Mesenchymal stem cell (in vitro differentiated cells and primary cell): ENCODE data around the gene PIK3R5.

Experiments
- DNase-seq: peaks from one replicate; pipeline ENCODE4 v3.0.0-alpha.2; 2013
- H2AFZ ChIP-seq: one replicate; pipeline ENCODE4 v1.6.1; 2013; ENCODE audit warnings: low read depth, mild to moderate bottlenecking, control low read depth, inconsistent platforms, low read length, moderate library complexity
- H2AK5ac ChIP-seq: 2 replicates; pipeline ENCODE4 v1.6.1; 2013; ENCODE audit warnings: low read length, moderate library complexity, mild to moderate bottlenecking, inconsistent platforms; ENCODE audit not compliant: severe bottlenecking
- H2BK120ac ChIP-seq: one replicate; pipeline ENCODE4 v1.6.1; 2013; ENCODE audit warnings: low read depth, mild to moderate bottlenecking, inconsistent platforms, low read length, moderate library complexity
- H2BK12ac ChIP-seq, 2 experiments: one replicate each; pipeline ENCODE4 v1.6.1; 2013; ENCODE audit warnings: inconsistent platforms in 2 of 2, low read length in 2 of 2, mild to moderate bottlenecking in 2 of 2, moderate library complexity in 2 of 2, control low read depth in 1 of 2
- H2BK15ac ChIP-seq: one replicate; pipeline ENCODE4 v1.6.1; 2013; ENCODE audit warnings: mild to moderate bottlenecking, low read depth, inconsistent platforms; ENCODE audit not compliant: poor library complexity, severe bottlenecking
- H2BK5ac ChIP-seq: 2 replicates; pipeline ENCODE4 v1.6.1; 2013; ENCODE audit warnings: low read depth, mild to moderate bottlenecking, low read length, control low read depth, inconsistent platforms; ENCODE audit not compliant: poor library complexity, severe bottlenecking
- H3K14ac ChIP-seq, 2 experiments: one replicate each; pipeline ENCODE4 v1.6.1; 2013; ENCODE audit warnings: inconsistent platforms in 2 of 2, low read length in 2 of 2, control low read depth in 1 of 2, mild to moderate bottlenecking in 1 of 2, moderate library complexity in 1 of 2
- H3K18ac ChIP-seq, 2 experiments: one replicate each; pipeline ENCODE4 v1.6.1; 2013; ENCODE audit warnings: inconsistent platforms in 2 of 2, low read length in 2 of 2, control low read depth in 1 of 2, low read depth in 1 of 2, mild to moderate bottlenecking in 1 of 2
- H3K23ac ChIP-seq, 2 experiments: one replicate each; pipeline ENCODE4 v1.6.1; 2013; ENCODE audit warnings: inconsistent platforms in 2 of 2, low read length in 2 of 2, mild to moderate bottlenecking in 2 of 2, moderate library complexity in 2 of 2, control low read depth in 1 of 2
- H3K27ac ChIP-seq: 2 replicates; pipeline ENCODE4 v1.5.1; 2013; ENCODE audit warnings: mild to moderate bottlenecking, moderate library complexity, low read length, control low read depth, inconsistent platforms; ENCODE audit not compliant: poor library complexity, severe bottlenecking
- H3K27me3 ChIP-seq, 2 experiments: 2 replicates each; pipeline versions ENCODE4 v1.6.1 to v1.7.0; 2013; ENCODE audit warnings: low read length in 2 of 2, mild to moderate bottlenecking in 2 of 2, moderate library complexity in 2 of 2, control low read depth in 1 of 2, inconsistent platforms in 1 of 2; ENCODE audit not compliant: control insufficient read depth in 1 of 2, insufficient read depth in 1 of 2
- H3K36me3 ChIP-seq, 2 experiments: 2 replicates each; pipeline versions ENCODE4 v1.6.1 to v1.7.0; 2013; ENCODE audit warnings: low read length in 2 of 2, control low read depth in 1 of 2, inconsistent platforms in 1 of 2, low read depth in 1 of 2, mild to moderate bottlenecking in 1 of 2; ENCODE audit not compliant: insufficient read depth in 2 of 2, control insufficient read depth in 1 of 2
- H3K4ac ChIP-seq, 2 experiments: one replicate each; pipeline ENCODE4 v1.6.1; 2013; ENCODE audit warnings: inconsistent platforms in 2 of 2, low read length in 2 of 2, mild to moderate bottlenecking in 2 of 2, moderate library complexity in 2 of 2, control low read depth in 1 of 2, low read depth in 1 of 2
- H3K4me1 ChIP-seq: 2 replicates; pipeline ENCODE4 v1.6.1; 2013; ENCODE audit warnings: low read depth, low read length, control low read depth; ENCODE audit not compliant: control insufficient read depth, insufficient read depth
- H3K4me2 ChIP-seq: 2 replicates; pipeline ENCODE4 v1.6.1; 2013; ENCODE audit warnings: low read length, mild to moderate bottlenecking, inconsistent platforms; ENCODE audit not compliant: poor library complexity, severe bottlenecking
- H3K4me3 ChIP-seq, 2 experiments: 2 replicates each; pipeline versions ENCODE4 v1.5.1 to v1.7.0; 2013; ENCODE audit warnings: low read length in 2 of 2, mild to moderate bottlenecking in 2 of 2, control low read depth in 1 of 2, low read depth in 1 of 2; ENCODE audit not compliant: insufficient read depth in 1 of 2
- H3K79me1 ChIP-seq: replicated peaks from 2 replicates; pipeline ENCODE4 v1.6.1; 2013; ENCODE audit warnings: mild to moderate bottlenecking, control low read depth, low read length, inconsistent platforms; ENCODE audit not compliant: poor library complexity, severe bottlenecking
- H3K9ac ChIP-seq: 2 replicates; pipeline ENCODE4 v1.7.0; 2013; ENCODE audit warnings: mild to moderate bottlenecking, low read length, moderate library complexity
- H3K9me3 ChIP-seq: 2 replicates; pipeline ENCODE4 v1.7.0; 2013; ENCODE audit warnings: mild to moderate bottlenecking, low read length; ENCODE audit not compliant: control insufficient read depth
- H4K8ac ChIP-seq: one replicate; pipeline ENCODE4 v1.6.1; 2013; ENCODE audit warnings: inconsistent platforms, mild to moderate bottlenecking, low read length, moderate library complexity
- H4K91ac ChIP-seq: one replicate; pipeline ENCODE4 v1.6.1; 2013; ENCODE audit warnings: mild to moderate bottlenecking, low read length, inconsistent platforms
- WGBS: methylation state at CpG from one replicate; pipeline ENCODE4 v1.1.7; 2013; ENCODE audit warnings: mixed read lengths; 5-methylcytosine and 5-hydroxymethylcytosine counted together

PIK3R5 gene

DNA sequence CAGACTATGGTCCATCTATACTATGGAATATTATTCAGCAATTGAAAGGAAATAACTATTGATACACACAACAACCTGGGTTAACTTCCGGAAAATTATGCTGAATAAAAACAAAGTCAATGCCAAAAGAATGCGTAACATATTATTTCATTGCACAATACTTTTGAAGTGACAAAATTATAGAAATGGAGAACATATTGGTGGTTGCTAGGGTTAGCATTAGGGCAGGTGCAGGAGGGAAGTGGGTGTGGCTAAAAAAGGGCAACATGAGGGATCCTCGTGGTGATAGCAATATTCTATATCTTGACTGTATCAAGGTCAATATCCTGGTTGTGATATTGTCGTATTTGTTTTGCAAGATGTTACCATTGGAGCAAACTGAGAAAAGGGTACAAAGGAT lies 34.9 kb downstream of the PIK3R5 start:
- H3K27me3 ChIP-seq = peaks cover 0 to 4% of the 10 kb centered on the region in 2 experiments
- H2BK120ac ChIP-seq = no peak overlapping the region
- no peak overlapping the region for H2BK12ac ChIP-seq
- no peak for DNase-seq
- H3K23ac ChIP-seq = no peak overlapping the region
- no peak overlapping the region for H3K14ac ChIP-seq
- no peak overlapping the region for H4K8ac ChIP-seq
- H3K79me1 ChIP-seq = no peaks in the 10 kb centered on the region
- H3K27ac ChIP-seq = no peak overlapping the region
- no peak overlapping the region for H3K4ac ChIP-seq
- no peak overlapping the region for H2AFZ ChIP-seq
- no peaks in the 10 kb centered on the region for H3K4me1 ChIP-seq
- H2BK5ac ChIP-seq = no peak overlapping the region
- no peaks in the 10 kb centered on the region for H3K36me3 ChIP-seq
- H3K9ac ChIP-seq = no peak overlapping the region
- no peak overlapping the region for H3K4me2 ChIP-seq
- H3K18ac ChIP-seq = no peak overlapping the region
- no peak overlapping the region for H2AK5ac ChIP-seq
- H4K91ac ChIP-seq = no peak overlapping the region
- H2BK15ac ChIP-seq = no peak overlapping the region
- no peak overlapping the region for H3K4me3 ChIP-seq
- WGBS = 74% methylated on average over 3 of the region's 4 CpGs
- peaks cover 62% of the 10 kb centered on the region for H3K9me3 ChIP-seq

DNA sequence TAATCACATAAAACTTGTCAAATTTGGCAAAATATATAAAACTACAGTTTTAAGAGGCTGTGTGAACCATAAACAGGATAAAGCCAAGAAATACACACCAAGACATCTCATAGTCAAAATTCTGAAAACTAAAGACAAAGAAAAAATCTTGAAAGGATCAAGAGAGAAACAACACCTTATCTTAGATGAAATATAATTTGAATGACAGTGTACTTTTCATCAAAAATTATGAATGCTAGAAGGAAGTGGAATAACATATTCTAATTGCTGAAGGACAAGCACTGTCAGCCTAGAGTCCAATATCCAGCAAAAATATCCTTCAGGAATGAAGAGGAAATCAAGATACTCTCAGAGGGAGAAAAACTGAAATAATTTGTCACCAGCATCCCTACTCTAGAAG lies 37.2 kb downstream of the PIK3R5 start:
- H2BK12ac ChIP-seq = no peak overlapping the region
- peaks cover 67% of the 10 kb centered on the region for H3K9me3 ChIP-seq
- no peak for DNase-seq
- no peak overlapping the region for H4K8ac ChIP-seq
- no peak overlapping the region for H2BK120ac ChIP-seq
- no peak overlapping the region for H3K9ac ChIP-seq
- no peak overlapping the region for H3K14ac ChIP-seq
- H3K27me3 ChIP-seq = no peaks in the 10 kb centered on the region
- H2AK5ac ChIP-seq = no peak overlapping the region
- no peak overlapping the region for H2BK5ac ChIP-seq
- no peak overlapping the region for H3K27ac ChIP-seq
- no peak overlapping the region for H3K4me3 ChIP-seq
- H2BK15ac ChIP-seq = no peak overlapping the region
- H2AFZ ChIP-seq = no peak overlapping the region
- H3K36me3 ChIP-seq = no peaks in the 10 kb centered on the region
- no peak overlapping the region for H3K18ac ChIP-seq
- H3K23ac ChIP-seq = no peak overlapping the region
- no peak overlapping the region for H3K4ac ChIP-seq
- no peak overlapping the region for H3K4me2 ChIP-seq
- H4K91ac ChIP-seq = no peak overlapping the region
- no peaks in the 10 kb centered on the region for H3K79me1 ChIP-seq
- H3K4me1 ChIP-seq = no peaks in the 10 kb centered on the region

DNA sequence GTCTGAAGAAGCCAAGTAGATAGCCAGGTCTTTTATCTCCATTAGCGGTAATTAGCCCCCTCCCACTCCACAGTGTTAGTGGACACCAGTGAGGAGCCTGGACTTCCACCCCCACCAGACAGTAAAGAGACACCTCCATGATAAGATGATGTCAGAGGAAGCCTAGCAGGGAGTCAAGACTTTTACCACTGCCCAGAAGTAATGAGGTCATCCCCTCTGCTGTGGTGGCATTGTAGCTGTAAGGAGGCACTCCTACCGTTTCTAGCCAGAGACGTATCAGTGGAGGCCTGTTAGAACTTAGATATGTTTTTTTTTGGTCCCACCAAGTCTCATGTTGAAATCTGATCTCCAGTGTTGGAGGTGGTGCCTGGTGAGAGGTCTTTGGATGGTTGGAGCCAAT lies 38.1 kb downstream of the PIK3R5 start:
- Histone ChIP-seq H3K14ac (no peak overlapping the region), H3K4me2 (no peak overlapping the region), H4K91ac (no peak overlapping the region), H2BK120ac (no peak overlapping the region), H4K8ac (no peak overlapping the region), H3K4ac (no peak overlapping the region), H3K23ac (no peak overlapping the region), H3K9ac (no peak overlapping the region), H3K79me1 (no peaks in the 10 kb centered on the region), H3K4me3 (peak overlapping the region in 1 of 2 experiments; percentile 42), H3K18ac (no peak overlapping the region), H3K27me3 (no peaks in the 10 kb centered on the region), H2BK5ac (no peak overlapping the region), H3K27ac (no peak overlapping the region), H2AK5ac (no peak overlapping the region), H2BK12ac (no peak overlapping the region), H3K9me3 (peaks cover 67% of the 10 kb centered on the region), H2BK15ac (no peak overlapping the region), H3K4me1 (peaks cover 2% of the 10 kb centered on the region), H3K36me3 (no peaks in the 10 kb centered on the region), H2AFZ (no peak overlapping the region)
- DNase-seq = no peak
- 79% methylated on average over 2 of the region's 3 CpGs for WGBS

DNA sequence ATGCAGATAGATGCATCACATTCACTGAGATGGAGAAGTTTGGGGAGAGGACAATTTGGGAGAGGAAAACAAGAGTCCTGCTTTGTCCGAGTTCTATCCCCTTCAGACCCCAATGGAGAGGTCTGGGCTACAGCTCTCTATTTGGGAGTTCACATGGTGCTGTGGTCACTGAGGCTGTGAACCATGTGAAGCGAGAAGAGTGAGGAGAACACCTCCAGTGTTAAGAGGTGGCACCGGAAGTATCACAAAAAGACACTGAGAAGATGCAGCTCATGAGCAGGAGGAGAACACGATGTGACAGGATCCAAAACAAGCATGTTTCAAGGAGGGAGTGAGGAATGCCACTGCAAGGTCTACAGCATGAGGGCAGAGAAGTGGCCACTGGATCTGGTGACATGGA lies 39.7 kb downstream of the PIK3R5 start:
- Histone ChIP-seq H3K4ac (no peak overlapping the region), H3K27me3 (no peaks in the 10 kb centered on the region), H2AK5ac (no peak overlapping the region), H3K14ac (no peak overlapping the region), H3K4me1 (peaks cover 2% of the 10 kb centered on the region), H4K91ac (no peak overlapping the region), H2BK15ac (no peak overlapping the region), H2BK12ac (no peak overlapping the region), H3K23ac (no peak overlapping the region), H3K79me1 (no peaks in the 10 kb centered on the region), H3K4me3 (no peak overlapping the region), H2AFZ (no peak overlapping the region), H3K4me2 (no peak overlapping the region), H2BK120ac (no peak overlapping the region), H3K18ac (no peak overlapping the region), H4K8ac (no peak overlapping the region), H3K9ac (no peak overlapping the region), H3K9me3 (peaks cover 56% of the 10 kb centered on the region), H3K36me3 (no peaks in the 10 kb centered on the region), H2BK5ac (no peak overlapping the region), H3K27ac (no peak overlapping the region)
- DNase-seq = no peak
- WGBS = 62% methylated on average over 4 of the region's 4 CpGs
